Sigmoid colon (tissue), 7 donors: ENCODE results near the gene AKR1C1. TPM values are rescaled to one million over a fixed set of nuclear protein-coding genes. Genes with fewer than 3 reads are reported as not detected.

Experiments
- DNase-seq: peaks from one replicate; pipeline ENCODE4 v3.0.0-alpha.2; 2019
- H3K27ac ChIP-seq, 4 donors: fragments of 200-600 bp; sonication (generic); one replicate each; pipeline ENCODE4 v1.5.1; 2016 to 2019; ENCODE audit warnings: mild to moderate bottlenecking in 1 of 4
- H3K27me3 ChIP-seq, 3 donors: fragments of 200-600 bp; sonication (generic); one replicate each; pipeline ENCODE4 v1.5.1; 2019; ENCODE audit warnings: mild to moderate bottlenecking in 1 of 3
- H3K36me3 ChIP-seq, 4 donors: fragments of 200-600 bp; sonication (generic); one replicate each; pipeline ENCODE4 v1.5.1; 2016 to 2019
- H3K4me1 ChIP-seq, 4 donors: fragments of 200-600 bp; sonication (generic); one replicate each; pipeline ENCODE4 v1.5.1; 2017 to 2019
- H3K4me3 ChIP-seq, 4 donors: fragments of 200-600 bp; sonication (generic); one replicate each; pipeline ENCODE4 v1.5.1; 2017 to 2019; ENCODE audit warnings: mild to moderate bottlenecking in 2 of 4, moderate library complexity in 1 of 4
- H3K9me3 ChIP-seq, 4 donors: fragments of 200-600 bp in 3 of 4; sonication (generic) in 3 of 4; one replicate each; pipeline versions ENCODE4 v1.5.1 to v1.6.1; 2013 to 2019
- EP300 ChIP-seq, 4 donors: sonication (generic); formaldehyde crosslinking; IDR thresholded peaks; one replicate each; pipeline ENCODE4 v1.6.1; 2017; ENCODE audit warnings: antibody characterized with exemption in 4 of 4
- POLR2A ChIP-seq, 2 donors: fragments of 450-650 bp; IDR thresholded peaks; one replicate each; pipeline ENCODE4 v1.6.1; 2016; ENCODE audit warnings: antibody characterized with exemption in 2 of 2, mild to moderate bottlenecking in 2 of 2, moderate library complexity in 2 of 2
- POLR2AphosphoS5 ChIP-seq, 4 donors: sonication (generic); formaldehyde crosslinking; IDR thresholded peaks; one replicate each; pipeline ENCODE4 v1.6.1; 2017; ENCODE audit warnings: antibody characterized with exemption in 4 of 4
- WGBS, 2 donors: extraction: QIAGEN DNeasy Blood & Tissue Kit; methylation state at CpG; one replicate each; pipeline ENCODE4 v1.1.7; 2013; 5-methylcytosine and 5-hydroxymethylcytosine counted together
- intact Hi-C: fragments of 100-400 bp; cut with DNase I; formaldehyde crosslinking; loops from one replicate; pipeline ENCODE4 v1.15.1; 2023
- polyA plus RNA-seq, 3 donors: library from polyadenylated mRNA; stranded (reverse); fragments of 200-250 nt; gene quantifications; one replicate each; pipeline ENCODE4 v1.2.3, GENCODE V29; 2013
- total RNA-seq, 4 donors: library from RNA; depleted of rRNA; stranded (reverse); fragments of >200 nt; gene quantifications; one replicate each; pipeline ENCODE4 v1.1.0, GENCODE V29; 2016
- TF ChIP-seq, protein P1 (sequence below), 4 experiments: fragments of 450-650 bp in 3 of 4; fragments of 200-600 bp in 1 of 4; IDR thresholded peaks; one replicate each; pipeline ENCODE4 v1.5.1; 2016 to 2019; ENCODE audit warnings: antibody characterized with exemption in 4 of 4, mild to moderate bottlenecking in 3 of 4, moderate library complexity in 2 of 4
- donor health status: healthy with polysubstance abuse.
- donor health status: Bipolar disorder and iron deficiency.
- donor health status: healthy.

The AKR1C1 gene
- total and polyA plus RNA-seq, 7 donors: 6.0 to 36.7 (median 22.5) TPM

DNA sequence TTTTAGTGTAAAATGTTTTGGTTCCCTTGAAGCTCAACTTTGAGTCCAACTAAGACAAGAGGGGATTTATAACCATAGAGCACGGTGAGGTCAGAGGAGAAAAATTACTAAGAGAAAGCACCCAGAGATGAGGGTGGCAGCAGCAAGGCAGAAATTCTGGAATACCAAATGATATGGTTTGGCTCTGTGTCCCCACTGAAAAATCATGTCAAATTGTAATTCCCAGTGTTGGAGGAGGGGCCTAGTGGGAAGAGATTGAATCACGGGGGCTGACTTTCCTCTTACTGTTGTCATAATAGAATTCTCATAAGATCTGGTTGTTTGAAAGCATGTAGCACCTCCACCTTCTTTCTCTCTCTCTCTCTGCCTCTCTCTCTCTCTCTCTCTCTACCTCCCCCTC, 19.4 kb upstream of the AKR1C1 start:
- H3K27me3 ChIP-seq: no peaks in the 10 kb centered on the region
- no peak for DNase-seq
- H3K4me3 ChIP-seq: no peak overlapping the region
- H3K27ac ChIP-seq: peak overlapping the region; percentile 53 to 71 (median 64)
- WGBS, 2 donors: 82 to 86% methylated on average over 2 of the region's 2 CpGs
- no peaks in the 10 kb centered on the region for H3K36me3 ChIP-seq
- no peaks in the 10 kb centered on the region for H3K9me3 ChIP-seq
- TF ChIP-seq EP300 (IDR thresholded peaks at IDR 0.05): no peak
- TF ChIP-seq POLR2A (IDR thresholded peaks at IDR 0.05): no peak
- TF ChIP-seq POLR2AphosphoS5 (IDR thresholded peaks at IDR 0.05): no peak
- TF ChIP-seq, protein P1, sequence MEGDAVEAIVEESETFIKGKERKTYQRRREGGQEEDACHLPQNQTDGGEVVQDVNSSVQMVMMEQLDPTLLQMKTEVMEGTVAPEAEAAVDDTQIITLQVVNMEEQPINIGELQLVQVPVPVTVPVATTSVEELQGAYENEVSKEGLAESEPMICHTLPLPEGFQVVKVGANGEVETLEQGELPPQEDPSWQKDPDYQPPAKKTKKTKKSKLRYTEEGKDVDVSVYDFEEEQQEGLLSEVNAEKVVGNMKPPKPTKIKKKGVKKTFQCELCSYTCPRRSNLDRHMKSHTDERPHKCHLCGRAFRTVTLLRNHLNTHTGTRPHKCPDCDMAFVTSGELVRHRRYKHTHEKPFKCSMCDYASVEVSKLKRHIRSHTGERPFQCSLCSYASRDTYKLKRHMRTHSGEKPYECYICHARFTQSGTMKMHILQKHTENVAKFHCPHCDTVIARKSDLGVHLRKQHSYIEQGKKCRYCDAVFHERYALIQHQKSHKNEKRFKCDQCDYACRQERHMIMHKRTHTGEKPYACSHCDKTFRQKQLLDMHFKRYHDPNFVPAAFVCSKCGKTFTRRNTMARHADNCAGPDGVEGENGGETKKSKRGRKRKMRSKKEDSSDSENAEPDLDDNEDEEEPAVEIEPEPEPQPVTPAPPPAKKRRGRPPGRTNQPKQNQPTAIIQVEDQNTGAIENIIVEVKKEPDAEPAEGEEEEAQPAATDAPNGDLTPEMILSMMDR (IDR thresholded peaks at IDR 0.05): no peak
- intact Hi-C loops: no loop called here
- peaks cover 0 to 56% (median 53%) of the 10 kb centered on the region in 4 donors for H3K4me1 ChIP-seq

- Histone ChIP-seq H3K4me3 (no peak overlapping the region), H3K36me3 (no peaks in the 10 kb centered on the region), H3K27me3 (no peaks in the 10 kb centered on the region), H3K9me3 (no peaks in the 10 kb centered on the region), H3K4me1 (peaks cover 0 to 65% (median 59%) of the 10 kb centered on the region in 4 donors), H3K27ac (peak overlapping the region in 2 of 4 donors; percentile 23 to 71)
- 97 to 100% methylated on average over 1 of the region's 1 CpG for WGBS, 2 donors
- DNase-seq: no peak
- intact Hi-C loops: no loop called here
- TF ChIP-seq, protein P1 (IDR thresholded peaks at IDR 0.05): no peak
- TF ChIP-seq POLR2AphosphoS5 (IDR thresholded peaks at IDR 0.05): no peak
- no peak for TF ChIP-seq POLR2A (IDR thresholded peaks at IDR 0.05)
- no peak for TF ChIP-seq EP300 (IDR thresholded peaks at IDR 0.05)
Observed at GRCh38 chr10:4944841-4945240, 18.4 kb upstream of the AKR1C1 start.

GRCh38 chr10:4945766-4946717, 17.2 kb upstream of the AKR1C1 start:
- H3K4me1 ChIP-seq: peaks cover 0 to 77% (median 70%) of the 10 kb centered on the region in 4 donors
- intact Hi-C loops: no loop called here
- no peaks in the 10 kb centered on the region for H3K9me3 ChIP-seq
- H3K36me3 ChIP-seq: no peaks in the 10 kb centered on the region
- DNase-seq: no peak
- WGBS, 2 donors: 57 to 91% methylated on average over 2 of the region's 2 CpGs
- H3K4me3 ChIP-seq: no peak overlapping the region
- TF ChIP-seq, protein P1 (IDR thresholded peaks at IDR 0.05): no peak
- TF ChIP-seq EP300 (IDR thresholded peaks at IDR 0.05): no peak
- no peak for TF ChIP-seq POLR2AphosphoS5 (IDR thresholded peaks at IDR 0.05)
- TF ChIP-seq POLR2A (IDR thresholded peaks at IDR 0.05): no peak
- H3K27ac ChIP-seq: peak overlapping the region in 2 of 4 donors; percentile 71 to 80
- no peaks in the 10 kb centered on the region for H3K27me3 ChIP-seq

GRCh38 chr10:4947039-4947634, 16.1 kb upstream of the AKR1C1 start:
- intact Hi-C loops: no loop called here
- no peak overlapping the region for H3K4me3 ChIP-seq
- no peaks in the 10 kb centered on the region for H3K27me3 ChIP-seq
- TF ChIP-seq POLR2A (IDR thresholded peaks at IDR 0.05) (no peak), POLR2AphosphoS5 (IDR thresholded peaks at IDR 0.05) (no peak), EP300 (IDR thresholded peaks at IDR 0.05) (no peak)
- TF ChIP-seq, protein P1 (IDR thresholded peaks at IDR 0.05): no peak
- DNase-seq: no peak
- H3K9me3 ChIP-seq: no peaks in the 10 kb centered on the region
- peaks cover 0 to 75% (median 68%) of the 10 kb centered on the region in 4 donors for H3K4me1 ChIP-seq
- no peaks in the 10 kb centered on the region for H3K36me3 ChIP-seq
- H3K27ac ChIP-seq: peak overlapping the region; percentile 65 to 80 (median 70)
